HG03039 (cell line): ENCODE results near the gene ARPC4.
A peak's percentile ranks its signal among the peaks of the same experiment; 100 is the strongest.
"Not testable (repeated sequence)": the region's sequence is repeated elsewhere in the genome, so short reads cannot be mapped to it uniquely, and the experiment has no call there.

Experiments used
- ATAC-seq: cut with Tn5 transposase; IDR thresholded peaks from one replicate; pipeline ENCODE4 v1.9.1; 2021; ENCODE audit warnings: mild to moderate bottlenecking, moderate library complexity; ENCODE audit not compliant: unreplicated experiment

Gene ARPC4

GRCh38 chr3:9818666-9819335, 25.9 kb downstream of the ARPC4 start:
- no peak for ATAC-seq

GRCh38 chr3:9820543-9820942, 27.7 kb downstream of the ARPC4 start:
- no peak for ATAC-seq

- ATAC-seq = no peak
Measured at GRCh38 chr3:9820946-9821345, 28.1 kb downstream of the ARPC4 start.

- no peak for ATAC-seq
Measured at GRCh38 chr3:9825451-9826040, 32.7 kb downstream of the ARPC4 start.

GRCh38 chr3:9826815-9827573, 34.1 kb downstream of the ARPC4 start:
- ATAC-seq = no peak

- no peak for ATAC-seq
Measured at GRCh38 chr3:9828801-9829755, 36.2 kb downstream of the ARPC4 start.

- no peak for ATAC-seq
Measured at GRCh38 chr3:9831253-9831652, 38.4 kb downstream of the ARPC4 start.

- ATAC-seq = no peak
Measured at GRCh38 chr3:9833078-9833477, 40.2 kb downstream of the ARPC4 start.

- ATAC-seq = no peak
Measured at GRCh38 chr3:9834520-9835380, 41.9 kb downstream of the ARPC4 start.

- ATAC-seq = no peak
Measured at GRCh38 chr3:9837701-9838582, 45.1 kb downstream of the ARPC4 start.

GRCh38 chr3:9838856-9839255, 46.0 kb downstream of the ARPC4 start:
- no peak for ATAC-seq

GRCh38 chr3:9841015-9841414, 48.1 kb downstream of the ARPC4 start:
- no peak for ATAC-seq

GRCh38 chr3:9843715-9844438, 51.0 kb downstream of the ARPC4 start, which contains the start of gene RPUSD3:
TSS of gene RPUSD3 (minus strand) at chr3:9844008. CDS start at chr3:9843990, 18 bp downstream.
- ATAC-seq = peak; percentile 98

GRCh38 chr3:9846231-9846630, 53.3 kb downstream of the ARPC4 start:
- no peak for ATAC-seq

- ATAC-seq = no peak
Measured at GRCh38 chr3:9846931-9847488, 54.1 kb downstream of the ARPC4 start.

GRCh38 chr3:9847870-9848269, 55.0 kb downstream of the ARPC4 start:
- ATAC-seq = not testable (repeated sequence)

- not testable (repeated sequence) for ATAC-seq
Measured at GRCh38 chr3:9848860-9849259, 56.0 kb downstream of the ARPC4 start.

- not testable (repeated sequence) for ATAC-seq
Measured at GRCh38 chr3:9851383-9851782, 58.5 kb downstream of the ARPC4 start.
